Measurements from ENCODE around the gene PYHIN1. TPM values are rescaled to one million over a fixed set of nuclear protein-coding genes. Genes with fewer than 3 reads are reported as not detected.

The PYHIN1 gene
- total and polyA plus RNA-seq, 2 of the 8 experiments (the other 6 are each of a cell fraction or from before 2014, with no cell fraction given) = not detected

- H3K27ac ChIP-seq (ENCODE audit: low read depth, low read length) = no peak overlapping the region
- H4K8ac ChIP-seq (ENCODE audit: extremely low read depth, insufficient read depth, low read length) = no peak overlapping the region
- WGBS, 2 experiments (ENCODE audit: extremely low coverage in 1 of 2, insufficient coverage in 1 of 2, insufficient read length in 1 of 2, insufficient replicate concordance in 2 of 2, low coverage in 1 of 2, low lambda C conversion rate in 2 of 2, missing lambda C conversion rate in 1 of 2) = 97% methylated on average over 1 of the region's 1 CpG; no CpG with 5 or more reads in 1 of the 2 experiments
- H3K23me2 ChIP-seq (ENCODE audit: low read depth, low read length) = no peaks in the 10 kb centered on the region
- H3K79me1 ChIP-seq (ENCODE audit: low read depth, low read length) = no peaks in the 10 kb centered on the region
- TF ChIP-seq E2F6 (IDR thresholded peaks at IDR 0.05) = no peak
- no peak for TF ChIP-seq CBX5 (IDR thresholded peaks at IDR 0.05; ENCODE audit: low read depth, low read length)
- no peak for TF ChIP-seq SIN3A (conservative IDR thresholded peaks at IDR 0.05 in 1 of 2, IDR thresholded peaks at IDR 0.05 in 1 of 2; ENCODE audit: low read depth in 1 of 2, low read length in 2 of 2)
- TF ChIP-seq SIRT6 (IDR thresholded peaks at IDR 0.05; ENCODE audit: low read length) = no peak
- no peak for TF ChIP-seq SAP30 (IDR thresholded peaks at IDR 0.05; ENCODE audit: insufficient read depth, insufficient replicate concordance, low read length)
- no peak for TF ChIP-seq RXRA (IDR thresholded peaks at IDR 0.05; ENCODE audit: insufficient read depth, low read depth, low read length)
- TF ChIP-seq ASH2L (IDR thresholded peaks at IDR 0.05; ENCODE audit: low read length) = no peak
- no peak for TF ChIP-seq TEAD4 (IDR thresholded peaks at IDR 0.05; ENCODE audit: low read depth, low read length)
- TF ChIP-seq HDAC6 (IDR thresholded peaks at IDR 0.05; ENCODE audit: low read depth, low read length) = no peak
- no peak for TF ChIP-seq TAF1 (IDR thresholded peaks at IDR 0.05; ENCODE audit: low read depth, low read length)
- no peak for TF ChIP-seq EZH2 (IDR thresholded peaks at IDR 0.05; ENCODE audit: low read depth, low read length, severe bottlenecking)
- no peak for TF ChIP-seq NANOG (IDR thresholded peaks at IDR 0.05; ENCODE audit: insufficient read depth, low read depth, low read length, poor library complexity, severe bottlenecking)
- no peaks in the 10 kb centered on the region for H3K4me1 ChIP-seq (replicated peaks in 1 of 4; ENCODE audit: control insufficient read depth in 3 of 4, insufficient read depth in 4 of 4, low read length in 3 of 4)
- no peak overlapping the region for H2BK5ac ChIP-seq (ENCODE audit: low read depth, low read length)
- H3K56ac ChIP-seq (replicated peaks; ENCODE audit: insufficient read length, low read depth, low read length) = no peak overlapping the region
- H3K9ac ChIP-seq (replicated peaks in 1 of 4; ENCODE audit: extremely low read depth in 1 of 4, low read depth in 3 of 4, low read length in 3 of 4) = no peak overlapping the region
- no peak overlapping the region for H3K14ac ChIP-seq (ENCODE audit: insufficient read length)
- H3K4me3 ChIP-seq (ENCODE audit: extremely low read depth in 1 of 4, insufficient read depth in 2 of 4, low read depth in 3 of 4, low read length in 4 of 4) = no peak overlapping the region
- H2BK120ac ChIP-seq (replicated peaks; ENCODE audit: low read depth, low read length) = no peak overlapping the region
- H3K27me3 ChIP-seq (replicated peaks in 1 of 4; ENCODE audit: control insufficient read depth in 3 of 4, extremely low read depth in 1 of 4, insufficient read depth in 3 of 4, low read length in 3 of 4) = no peaks in the 10 kb centered on the region
- no peak overlapping the region for H3K18ac ChIP-seq (ENCODE audit: extremely low read depth, low read length)
- no peak overlapping the region for H3K4me2 ChIP-seq (ENCODE audit: insufficient read depth in 1 of 2, low read depth in 2 of 2, low read length in 2 of 2)
- no peak overlapping the region for H2AFZ ChIP-seq (ENCODE audit: low read length)
- no peak overlapping the region for H2BK15ac ChIP-seq (ENCODE audit: low read length)
- ChIA-PET CTCF (ENCODE audit: partially characterized antibody) (interaction anchor here (0.9 to 1.7 kb wide), 4 partner anchors 9 to 292 kb away, joined by 4 to 6 read pairs (median 5); no protein-coding TSS in a partner anchor), POLR2A (ENCODE audit: partially characterized antibody) (no interaction called here)
- no peak for DNase-seq (ENCODE audit: low read depth in 1 of 2, low spot score in 2 of 2)
- H3K36me3 ChIP-seq (ENCODE audit: control insufficient read depth in 2 of 4, insufficient read depth in 4 of 4, low read length in 3 of 4) = no peaks in the 10 kb centered on the region
- H3K79me2 ChIP-seq (ENCODE audit: control insufficient read depth in 1 of 2, insufficient read depth in 2 of 2, low read length in 2 of 2) = no peaks in the 10 kb centered on the region
- no peak overlapping the region for H4K91ac ChIP-seq (replicated peaks; ENCODE audit: insufficient read length, low read length)
- no peaks in the 10 kb centered on the region for H4K20me1 ChIP-seq (replicated peaks in 1 of 2; ENCODE audit: control insufficient read depth in 1 of 2, insufficient read depth in 2 of 2, low read length in 2 of 2)
- no peak overlapping the region for H4K5ac ChIP-seq (ENCODE audit: insufficient read length, low read depth, low read length)
- H3K9me3 ChIP-seq (ENCODE audit: insufficient read depth in 2 of 2, low read depth in 1 of 2, low read length in 1 of 2) = no peaks in the 10 kb centered on the region
- no peak overlapping the region for H2AK5ac ChIP-seq (ENCODE audit: low read depth, low read length)
- no peak for FAIRE-seq
- H2BK20ac ChIP-seq (ENCODE audit: low read length) = no peak overlapping the region
- H3K4ac ChIP-seq (replicated peaks; ENCODE audit: insufficient read length, low read depth, low read length) = no peak overlapping the region
- H3K23ac ChIP-seq (ENCODE audit: insufficient read length) = no peak overlapping the region
- no peak overlapping the region for H2BK12ac ChIP-seq (ENCODE audit: low read depth, low read length)
Observed at GRCh38 chr1:158989424-158989823, 58.1 kb downstream of the PYHIN1 start.

Measured in H1 (cell line).